ENCODE results near the gene PDE6A. TPM values are rescaled to one million over a fixed set of nuclear protein-coding genes. Genes with fewer than 3 reads are reported as not detected.

The PDE6A gene
- total and polyA plus RNA-seq, 2 of the 13 experiments (the other 11 are each of a cell fraction or from before 2014, with no cell fraction given): 0.01 TPM; not detected in 1

GRCh38 chr5:149938791-149939358, 5.7 kb downstream of the PDE6A start:
- Histone ChIP-seq H2AFZ (ENCODE audit: low read length) (no peak overlapping the region), H3K9me3 (ENCODE audit: low read length) (no peaks in the 10 kb centered on the region), H3K9ac (ENCODE audit: insufficient read depth, low read depth, low read length) (no peak overlapping the region), H3K4me1 (ENCODE audit: insufficient read depth, low read length) (peaks cover 81% of the 10 kb centered on the region), H3K4me2 (ENCODE audit: low read depth, low read length) (peak overlapping the region; percentile 15; the same call in 1 of the 2 replicates), H3K79me2 (ENCODE audit: insufficient read depth, low read length) (no peaks in the 10 kb centered on the region), H3K27me3 (ENCODE audit: control insufficient read depth in 1 of 2, insufficient read depth in 2 of 2, low read length in 2 of 2) (peaks cover 1 to 5% of the 10 kb centered on the region in 2 experiments; a peak in 1 of 5 replicates), H3K4me3 (replicated peaks in 1 of 3; ENCODE audit: insufficient read depth in 1 of 3, low read depth in 2 of 3, low read length in 3 of 3) (no peak overlapping the region), H3K36me3 (replicated peaks in 1 of 2; ENCODE audit: control insufficient read depth in 1 of 2, insufficient read depth in 2 of 2, low read length in 2 of 2) (no peaks in the 10 kb centered on the region), H3K27ac (ENCODE audit: extremely low read length, insufficient read depth, low read length) (no peak overlapping the region), H4K20me1 (ENCODE audit: insufficient read depth, low read length) (no peaks in the 10 kb centered on the region)
- FAIRE-seq (no peak), ATAC-seq (0 out of 3 replicates have a peak, but pooled peaks have one; percentile 17), DNase-seq (ENCODE audit: low spot score) (no peak)
- 14% methylated on average over 6 of the region's 6 CpGs for WGBS (ENCODE audit: low lambda C conversion rate)
- intact Hi-C loops (cut with micrococcal nuclease; ENCODE audit: unreplicated experiment): no loop called here
- ChIA-PET CTCF (ENCODE audit: low intra/inter-chr PET ratio, low total read pairs) (no interaction called here), POLR2A (interaction anchor here (1.5 kb wide), 1 partner anchor 21 kb away, joined by 5 read pairs; the partner anchor contains the start of gene SLC26A2)
- in situ Hi-C loops (cut with HindIII; ENCODE audit: extremely low pct_ligation_motif_present, low pct_unique_long_range_greater_than_20kb): loop anchor here (10.0 kb wide), 1 partner anchor 56 kb away; no protein-coding TSS in a partner anchor
- no TSS peak for BruUV-seq (replicated peaks)
- TF ChIP-seq RFXAP (CRISPR knock-in tag; IDR thresholded peaks at IDR 0.05; ENCODE audit: borderline replicate concordance) (no peak), FOSL2 (CRISPR knock-in tag; IDR thresholded peaks at IDR 0.05) (peak; percentile 13; the same call in 1 of the 2 replicates), RBM39 (IDR thresholded peaks at IDR 0.05; ENCODE audit: low read depth, low read length, poor library complexity, severe bottlenecking) (no peak), ZNF12 (CRISPR knock-in tag; IDR thresholded peaks at IDR 0.05) (no peak), RAD21 (CRISPR knock-in tag; IDR thresholded peaks at IDR 0.05) (no peak), FOXP4 (CRISPR knock-in tag; IDR thresholded peaks at IDR 0.05) (peak; percentile 35; the same call in 1 of the 2 replicates), ZNF776 (CRISPR knock-in tag; IDR thresholded peaks at IDR 0.05) (no peak), ZNF644 (CRISPR knock-in tag; IDR thresholded peaks at IDR 0.05; ENCODE audit: low read depth) (0 out of 2 replicates have a peak, but pooled peaks have one; percentile 19), ZNF567 (CRISPR knock-in tag; IDR thresholded peaks at IDR 0.05; ENCODE audit: borderline replicate concordance) (no peak), FLYWCH1 (CRISPR knock-in tag; IDR thresholded peaks at IDR 0.05) (no peak), ZFY (CRISPR knock-in tag; IDR thresholded peaks at IDR 0.05) (peak; percentile 24; the same call in 1 of the 2 replicates), HDAC1 (CRISPR knock-in tag; IDR thresholded peaks at IDR 0.05) (no peak), NFIC (IDR thresholded peaks at IDR 0.05; ENCODE audit: low read length) (no peak), IRF2 (CRISPR knock-in tag; IDR thresholded peaks at IDR 0.05) (no peak), RCOR2 (CRISPR knock-in tag; IDR thresholded peaks at IDR 0.05) (no peak), BCL3 (CRISPR knock-in tag; IDR thresholded peaks at IDR 0.05) (no peak), EED (CRISPR knock-in tag; IDR thresholded peaks at IDR 0.05) (no peak), NR0B2 (CRISPR knock-in tag; IDR thresholded peaks at IDR 0.05) (no peak), PAWR (CRISPR knock-in tag; IDR thresholded peaks at IDR 0.05; ENCODE audit: borderline replicate concordance) (no peak), ZGPAT (CRISPR knock-in tag; IDR thresholded peaks at IDR 0.05) (no peak)
